Neutrophil (primary cell): Measurements from ENCODE around the gene QDPR.

Experiments
- H3K27ac ChIP-seq: fragments of 200-600 bp; sonication (generic); 2 replicates; pipeline ENCODE4 v1.5.1; 2016; ENCODE audit warnings: mild to moderate bottlenecking, moderate library complexity
- H3K27me3 ChIP-seq: fragments of 200-600 bp; sonication (generic); 2 replicates; pipeline ENCODE4 v1.6.0; 2016; ENCODE audit warnings: mild to moderate bottlenecking
- H3K36me3 ChIP-seq: fragments of 200-600 bp; sonication (generic); 2 replicates; pipeline ENCODE4 v1.5.1; 2017
- H3K4me1 ChIP-seq, 2 experiments: fragments of 200-600 bp in 1 of 2; sonication (generic) in 1 of 2; 1 replicate in 1 of 2; 2 replicates in 1 of 2; pipeline versions ENCODE4 v1.5.1 to v1.6.1; 2013 to 2016; ENCODE audit warnings: low read depth in 1 of 2, low read length in 1 of 2, mild to moderate bottlenecking in 1 of 2, moderate library complexity in 1 of 2; ENCODE audit not compliant: control insufficient read depth in 1 of 2, insufficient read depth in 1 of 2
- H3K4me3 ChIP-seq, 2 experiments: fragments of 200-600 bp in 1 of 2; sonication (generic) in 1 of 2; 1 replicate in 1 of 2; 2 replicates in 1 of 2; pipeline ENCODE4 v1.5.1; 2013 to 2016; ENCODE audit warnings: low read depth in 1 of 2, low read length in 1 of 2, mild to moderate bottlenecking in 1 of 2, moderate library complexity in 1 of 2
- H3K9me3 ChIP-seq: fragments of 200-600 bp; sonication (generic); 2 replicates; pipeline ENCODE4 v1.5.1; 2016
- CTCF ChIP-seq: fragments of 200-600 bp; sonication (generic); IDR thresholded peaks from 2 replicates; pipeline ENCODE4 v1.5.1; 2016; ENCODE audit warnings: antibody characterized with exemption

Gene QDPR

DNA sequence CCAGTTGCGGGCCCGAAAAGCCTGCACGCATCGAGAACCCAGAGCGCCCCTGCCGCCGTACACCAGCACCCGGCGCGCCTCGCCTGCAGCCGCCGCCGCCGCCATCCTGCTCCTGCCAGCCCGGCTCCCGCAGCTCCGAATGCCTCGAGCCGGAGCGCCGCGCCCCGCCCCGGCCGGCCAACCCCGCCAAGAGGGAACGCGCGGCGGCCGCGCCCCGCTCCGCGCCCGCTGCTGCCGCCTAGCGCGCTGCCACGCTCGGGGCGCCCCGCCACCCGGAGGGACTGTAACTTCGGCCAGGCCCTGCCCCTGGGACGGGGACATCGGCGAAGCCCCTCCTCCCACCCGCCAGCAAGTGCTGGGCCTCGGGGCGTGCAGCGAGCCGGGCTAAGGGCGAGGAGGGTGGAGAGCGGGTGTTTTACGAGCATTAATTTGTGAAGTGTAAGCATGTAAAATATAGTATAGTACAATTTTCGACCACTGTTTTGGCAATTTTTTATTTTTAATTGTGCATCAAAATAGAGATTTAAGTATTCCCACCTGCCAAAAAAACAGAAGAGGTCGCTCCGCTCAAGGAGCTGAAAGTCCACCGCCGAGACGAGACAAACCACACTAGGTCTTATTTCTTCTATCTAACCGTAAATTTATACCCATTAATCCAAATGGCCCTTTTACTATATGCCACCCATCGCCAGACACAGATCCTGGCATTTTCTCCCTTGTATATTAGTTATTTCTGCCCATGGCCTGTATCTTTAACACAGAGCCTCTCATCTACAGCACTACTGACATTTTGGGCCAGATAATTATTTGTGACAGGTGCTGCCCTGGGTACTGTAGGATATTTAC lies at the start of gene QDPR:
QDPR (minus strand) TSS at position 141 of the 846 bp plus-strand sequence; CDS start at position 105, 36 bp downstream.
- Histone ChIP-seq H3K9me3 (no peaks in the 10 kb centered on the region), H3K27me3 (peaks cover 12% of the 10 kb centered on the region), H3K4me3 (peak within 1 kb of the TSS; percentile 47 to 61), H3K36me3 (no peaks in the 10 kb centered on the region), H3K4me1 (peaks cover 11 to 25% of the 10 kb centered on the region in 2 experiments), H3K27ac (no peak within 1 kb of the TSS)
- TF ChIP-seq CTCF = no peak

GRCh38 chr4:17561195-17561909 lies 49.5 kb upstream of the QDPR start:
- Histone ChIP-seq H3K36me3 (no peaks in the 10 kb centered on the region), H3K4me1 (no peaks in the 10 kb centered on the region), H3K27ac (no peak overlapping the region), H3K27me3 (peaks cover 1% of the 10 kb centered on the region), H3K4me3 (no peak overlapping the region), H3K9me3 (no peaks in the 10 kb centered on the region)
- no peak for TF ChIP-seq CTCF

DNA sequence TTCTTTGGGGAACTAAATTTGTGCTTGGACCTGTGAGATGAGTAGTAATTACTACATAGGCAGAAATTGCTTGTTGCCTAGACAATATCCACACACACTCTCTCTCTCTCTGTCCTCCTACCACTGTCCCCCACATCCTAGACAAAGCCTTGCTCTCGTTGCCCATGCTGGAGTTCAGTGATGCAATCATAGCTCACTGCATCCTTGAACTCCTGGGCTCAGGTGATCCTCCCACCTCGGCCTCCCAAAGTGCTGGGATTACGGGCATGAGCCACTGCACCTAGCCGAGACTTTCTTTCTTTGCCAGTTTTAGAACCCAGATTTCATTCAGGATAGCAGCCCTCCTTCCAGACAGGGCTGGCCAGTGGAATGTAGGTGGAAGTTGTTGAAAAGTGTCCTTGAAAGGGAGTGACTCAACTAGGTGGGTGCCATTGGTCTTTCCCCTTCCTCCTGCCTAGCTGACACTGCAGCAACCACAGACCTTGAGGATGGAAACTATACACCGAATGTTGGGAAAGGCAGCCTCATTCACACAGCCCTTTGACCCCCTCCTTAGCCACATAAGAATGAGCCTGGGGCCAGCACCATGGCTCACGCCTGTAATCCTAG lies 48.3 kb upstream of the QDPR start:
- H3K36me3 ChIP-seq = no peaks in the 10 kb centered on the region
- peaks cover 13% of the 10 kb centered on the region for H3K27me3 ChIP-seq
- no peak for TF ChIP-seq CTCF
- H3K9me3 ChIP-seq = no peaks in the 10 kb centered on the region
- no peak overlapping the region for H3K27ac ChIP-seq
- H3K4me3 ChIP-seq = no peak overlapping the region
- H3K4me1 ChIP-seq = no peaks in the 10 kb centered on the region

GRCh38 chr4:17559709-17560048 lies 47.8 kb upstream of the QDPR start:
- Histone ChIP-seq H3K27me3 (peaks cover 13% of the 10 kb centered on the region), H3K4me1 (no peaks in the 10 kb centered on the region), H3K9me3 (no peaks in the 10 kb centered on the region), H3K4me3 (no peak overlapping the region), H3K27ac (no peak overlapping the region), H3K36me3 (no peaks in the 10 kb centered on the region)
- no peak for TF ChIP-seq CTCF

GRCh38 chr4:17558941-17559708 lies 47.2 kb upstream of the QDPR start:
- H3K36me3 ChIP-seq = no peaks in the 10 kb centered on the region
- H3K27ac ChIP-seq = no peak overlapping the region
- no peak for TF ChIP-seq CTCF
- no peak overlapping the region for H3K4me3 ChIP-seq
- H3K9me3 ChIP-seq = no peaks in the 10 kb centered on the region
- H3K27me3 ChIP-seq = peaks cover 13% of the 10 kb centered on the region
- H3K4me1 ChIP-seq = no peaks in the 10 kb centered on the region
